GM18951 (cell line): ENCODE data around the gene SLX1A.
"Not testable (repeated sequence)": the region's sequence is repeated elsewhere in the genome, so short reads cannot be mapped to it uniquely, and the experiment has no call there.

ENCODE experiments used
- POLR2A ChIP-seq: IDR thresholded peaks from 4 replicates; pipeline ENCODE4 v1.6.1; 2011; ENCODE audit warnings: mild to moderate bottlenecking; ENCODE audit not compliant: insufficient read length, insufficient read depth; ENCODE audit errors: extremely low read depth
- in situ Hi-C: fragments of 300-500 bp; cut with MboI; formaldehyde crosslinking; loops from one replicate; pipeline ENCODE4 v1.12.0; 2022; ENCODE audit warnings: low sequenced_read_pairs, mixed read lengths, inconsistent platforms; ENCODE audit not compliant: unreplicated experiment

SLX1A gene

DNA sequence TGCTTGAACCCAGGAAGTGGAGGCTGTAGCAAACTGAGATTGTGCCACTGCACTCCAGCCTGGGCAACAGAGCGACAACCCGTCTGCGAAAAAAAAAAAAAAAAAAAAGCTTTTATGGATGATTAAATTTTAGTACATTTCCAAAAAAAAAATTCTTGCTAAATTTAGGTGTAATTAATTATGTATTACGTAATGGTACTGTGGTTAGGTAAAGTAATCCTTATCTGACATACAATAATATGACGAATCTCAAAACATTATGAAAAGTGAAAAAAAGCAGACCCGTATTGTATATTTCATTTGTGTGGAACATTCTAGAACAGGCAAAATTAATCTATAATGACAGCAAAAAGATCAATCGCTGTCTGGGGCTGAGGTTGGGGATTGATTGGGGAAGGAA lies 20.6 kb upstream of the SLX1A start:
- in situ Hi-C loops: no loop called here
- TF ChIP-seq POLR2A: no peak

DNA sequence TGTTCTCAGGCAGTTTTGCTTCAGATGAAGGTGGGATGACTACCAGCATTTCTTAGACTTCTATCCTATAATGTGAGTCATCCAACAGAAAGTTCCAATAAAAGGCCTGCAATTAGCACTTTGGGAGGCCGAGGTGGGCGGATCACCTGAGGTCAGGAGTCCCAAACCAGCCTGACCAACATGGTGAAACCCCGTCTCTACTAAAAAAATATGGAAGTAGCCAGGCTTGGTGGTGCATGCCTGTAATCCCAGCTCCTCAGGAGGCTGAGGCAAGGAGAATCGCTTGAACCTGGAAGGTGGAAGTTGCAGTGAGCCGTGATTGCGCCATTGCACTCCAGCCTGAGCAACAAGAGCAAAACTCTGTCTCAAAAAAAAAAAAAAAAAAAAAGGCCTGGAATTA lies 16.8 kb upstream of the SLX1A start:
- in situ Hi-C loops: not testable (repeated sequence)

DNA sequence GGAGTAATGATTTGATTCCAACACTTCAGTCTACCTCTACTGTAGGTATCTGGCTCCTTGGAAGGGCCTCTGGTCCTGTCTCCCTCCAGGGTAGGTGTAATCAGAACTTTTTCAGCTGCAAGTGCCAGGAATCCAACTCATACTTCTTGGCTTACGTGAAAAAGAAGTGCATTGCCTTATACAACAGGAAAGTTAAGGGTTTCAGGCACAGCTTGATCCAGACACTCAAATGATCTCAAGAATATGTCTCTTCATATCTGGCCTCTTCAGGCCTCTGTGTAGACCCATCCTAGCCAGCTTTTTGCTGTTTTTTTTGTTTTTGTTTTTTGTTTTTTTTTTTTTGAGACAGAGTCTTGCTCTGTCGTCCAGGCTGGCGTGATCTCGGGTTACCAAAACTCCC lies 14.5 kb upstream of the SLX1A start:
- no peak for TF ChIP-seq POLR2A

DNA sequence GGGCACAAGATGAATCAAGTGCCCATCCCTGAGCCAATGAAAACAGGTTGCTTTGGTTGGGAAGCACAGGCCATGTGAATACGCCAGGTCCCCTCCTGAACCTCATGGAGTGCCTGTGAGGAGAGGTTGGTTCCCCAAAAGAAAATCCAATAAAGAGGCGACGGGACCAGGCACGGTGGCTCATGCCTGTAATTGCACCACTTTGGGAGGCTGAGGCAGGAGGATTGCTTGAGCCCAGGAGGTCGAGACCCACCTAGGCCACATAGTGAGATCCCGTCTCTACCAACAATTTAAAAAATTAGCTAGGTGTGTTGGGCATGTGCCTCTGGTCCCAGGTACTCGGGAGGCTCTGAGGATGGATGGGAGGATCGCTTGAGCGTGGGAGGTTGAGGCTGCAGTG lies 13.7 kb upstream of the SLX1A start:
- TF ChIP-seq POLR2A: no peak
- in situ Hi-C loops: no loop called here

More for the DNA sequence above, 14.5 kb upstream of the SLX1A start:
- in situ Hi-C loops: no loop called here

DNA sequence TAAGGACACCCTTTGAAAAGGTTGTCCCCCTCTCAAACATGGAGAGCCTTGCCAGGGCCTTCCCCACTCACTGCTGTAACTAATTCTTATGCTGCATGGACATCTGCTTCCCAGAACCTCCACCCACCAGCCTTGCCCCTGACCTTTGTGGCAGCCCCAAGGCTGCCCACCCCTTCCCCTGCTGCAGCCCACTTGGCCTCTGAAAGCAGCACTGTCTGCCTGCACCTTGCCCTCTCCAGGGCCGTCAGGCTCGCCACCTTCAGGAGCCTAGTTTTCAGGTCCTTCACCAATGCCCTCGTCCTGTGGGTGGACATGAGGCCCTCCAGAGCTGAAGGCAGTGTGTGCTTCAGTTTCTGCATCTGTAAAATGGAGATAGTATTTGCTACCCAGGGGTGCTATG lies 12.9 kb upstream of the SLX1A start:
- TF ChIP-seq POLR2A: no peak
- in situ Hi-C loops: no loop called here

DNA sequence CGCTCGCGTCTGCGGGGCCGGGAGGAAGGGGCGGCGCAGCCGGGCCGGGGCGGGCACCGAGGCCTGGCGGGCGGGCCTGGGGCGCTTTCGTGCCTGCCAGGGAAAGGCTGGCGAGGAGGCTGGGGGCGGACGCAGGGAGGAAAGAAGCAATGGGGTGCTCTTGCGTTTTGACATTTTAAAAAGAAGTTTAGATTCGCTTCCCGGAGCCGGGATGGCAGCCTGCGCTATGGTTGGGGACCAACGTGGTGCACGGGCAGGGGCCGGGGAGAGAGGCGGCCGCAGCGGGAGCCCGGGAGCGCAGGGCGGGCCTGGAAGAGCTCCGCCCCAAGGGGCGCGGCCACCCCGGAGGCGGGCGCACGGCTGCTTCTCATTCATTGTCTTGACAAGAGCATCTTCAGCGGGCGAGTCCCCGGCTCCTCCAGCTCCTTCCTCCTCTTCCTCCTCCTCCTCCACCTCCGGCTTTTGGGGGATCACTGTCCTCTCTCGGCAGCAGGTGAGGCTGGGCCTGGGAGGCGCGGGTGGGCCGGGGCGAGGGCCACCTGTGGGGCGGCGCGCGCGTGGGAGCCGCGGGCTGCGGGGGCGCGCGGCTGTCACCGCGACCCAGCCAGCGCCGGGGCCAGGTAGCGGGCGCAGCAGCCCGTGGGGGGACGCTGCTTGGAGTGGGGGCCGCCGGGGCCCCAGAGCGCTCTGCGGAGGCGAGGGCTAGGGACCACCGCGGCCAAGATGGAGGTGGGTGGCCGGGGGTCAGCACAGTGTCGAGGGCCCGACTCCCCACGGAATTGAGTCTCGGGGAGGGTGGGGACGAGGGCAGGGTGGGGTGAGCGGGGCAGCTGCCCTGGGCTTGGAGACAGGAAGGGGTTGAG lies 10.2 kb upstream of the SLX1A start, which contains the start of gene CORO1A:
TSS of gene CORO1A (plus strand) at position 370 of the 863 bp plus-strand sequence. CDS start 1,608 bp downstream, outside the sequence.
- TF ChIP-seq POLR2A: peak; percentile 96
- in situ Hi-C loops: no loop called here

DNA sequence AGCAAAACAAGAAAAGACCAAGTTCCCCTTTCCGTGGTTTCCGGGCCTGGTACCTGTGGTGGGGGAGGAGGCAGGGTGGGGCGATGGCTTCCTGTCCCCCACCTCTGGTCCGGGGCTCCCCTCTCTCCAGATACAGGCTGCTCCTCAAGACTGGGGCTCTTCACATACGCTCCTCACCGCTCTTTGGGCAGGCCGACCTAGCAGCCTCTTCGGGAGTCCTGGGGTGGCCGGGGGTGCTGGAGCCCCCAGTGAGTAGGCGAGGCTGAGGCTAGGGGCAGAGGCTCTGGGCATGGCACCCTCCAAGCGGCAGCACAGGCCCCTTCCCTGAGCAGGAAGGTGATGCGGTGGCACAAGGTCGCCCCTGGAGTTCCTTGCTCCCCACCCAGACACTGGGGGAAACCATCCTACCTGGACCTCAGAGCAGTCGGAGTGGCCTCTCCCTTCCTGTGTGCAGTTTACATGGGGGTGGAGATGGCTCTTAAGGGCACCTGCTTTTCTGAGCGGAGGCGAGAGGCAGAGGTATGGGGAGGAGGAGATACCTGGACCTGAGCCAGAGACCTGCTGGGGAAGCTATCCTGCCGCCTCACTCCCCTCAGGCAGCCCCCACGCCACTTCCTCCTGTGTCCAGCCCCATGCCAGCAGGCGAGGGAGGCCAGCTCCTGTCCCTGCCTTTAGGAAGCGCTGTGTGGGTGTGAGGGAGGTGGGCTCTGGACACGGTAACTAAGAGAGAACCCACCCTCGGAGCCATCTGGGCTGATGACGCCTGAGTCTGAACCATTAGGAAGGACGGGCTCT lies 9.4 kb upstream of the SLX1A start:
- in situ Hi-C loops: no loop called here
- TF ChIP-seq POLR2A: peak; percentile 68

DNA sequence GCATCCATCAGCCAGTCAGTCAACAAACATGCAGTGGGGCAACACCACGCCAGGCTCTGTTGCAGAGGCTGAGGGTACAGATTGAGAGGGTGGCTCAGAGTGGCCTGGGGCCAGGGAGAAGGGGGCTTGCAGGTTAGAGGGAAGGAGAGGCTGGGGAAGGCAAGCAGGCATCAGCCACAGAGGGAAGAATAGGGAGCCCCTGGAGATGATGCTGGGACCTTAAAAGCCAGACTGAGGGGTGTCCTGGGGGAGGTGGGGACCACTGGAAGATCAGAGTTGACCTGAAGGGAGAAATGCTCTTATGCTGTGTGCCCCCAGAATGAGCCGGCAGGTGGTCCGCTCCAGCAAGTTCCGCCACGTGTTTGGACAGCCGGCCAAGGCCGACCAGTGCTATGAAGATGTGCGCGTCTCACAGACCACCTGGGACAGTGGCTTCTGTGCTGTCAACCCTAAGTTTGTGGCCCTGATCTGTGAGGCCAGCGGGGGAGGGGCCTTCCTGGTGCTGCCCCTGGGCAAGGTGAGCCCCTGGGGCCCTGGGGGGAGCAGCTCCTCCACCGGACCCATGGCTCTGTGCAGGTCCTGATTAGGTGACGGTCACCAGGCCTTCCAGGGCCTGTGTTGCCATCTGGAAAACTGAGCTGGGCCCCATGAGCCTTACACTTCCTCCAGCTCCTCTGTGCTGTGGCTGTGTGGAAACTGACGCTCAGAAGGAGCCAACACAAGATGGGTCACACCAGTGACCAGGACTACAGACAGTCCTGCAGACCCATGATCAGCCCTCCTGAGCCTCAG lies 8.6 kb upstream of the SLX1A start:
- in situ Hi-C loops: no loop called here
- no peak for TF ChIP-seq POLR2A

DNA sequence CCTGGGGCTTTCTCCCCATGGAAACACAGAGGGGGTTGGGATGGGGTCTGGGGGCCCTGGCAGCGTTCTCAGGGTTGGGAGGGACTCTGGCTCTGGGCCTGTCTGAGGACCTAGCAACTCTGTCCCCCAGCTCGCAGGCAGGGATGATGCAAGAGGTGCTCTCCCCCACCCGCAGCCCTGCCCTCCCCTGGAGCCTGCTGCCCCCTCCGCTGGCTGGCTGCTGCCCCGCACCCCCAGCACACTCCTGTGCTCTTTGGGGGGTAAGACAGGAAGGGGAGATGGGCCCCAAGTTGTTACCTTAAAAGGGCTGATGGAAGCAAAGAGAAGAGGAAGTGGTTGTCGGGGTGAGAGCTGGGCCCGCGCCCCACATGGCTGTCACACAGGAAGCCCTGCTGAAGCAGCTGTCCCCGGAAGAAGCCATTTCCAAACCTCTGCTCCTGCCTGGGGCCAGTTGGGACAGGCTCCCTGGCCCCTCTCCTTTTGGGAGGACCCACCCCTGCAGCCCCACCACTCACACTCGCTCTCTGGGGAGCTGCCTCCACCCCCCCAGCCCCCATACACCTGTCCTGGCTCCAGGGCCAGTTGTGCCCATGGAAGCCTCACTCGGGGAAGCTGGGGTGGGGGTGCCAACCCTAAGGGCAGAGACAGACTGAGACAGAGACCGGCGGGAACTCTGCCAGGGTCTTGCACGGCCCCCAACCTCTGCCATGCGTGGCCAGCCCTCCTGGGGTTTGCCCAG lies 7.8 kb upstream of the SLX1A start:
- peak; percentile 62 for TF ChIP-seq POLR2A
- in situ Hi-C loops: no loop called here

DNA sequence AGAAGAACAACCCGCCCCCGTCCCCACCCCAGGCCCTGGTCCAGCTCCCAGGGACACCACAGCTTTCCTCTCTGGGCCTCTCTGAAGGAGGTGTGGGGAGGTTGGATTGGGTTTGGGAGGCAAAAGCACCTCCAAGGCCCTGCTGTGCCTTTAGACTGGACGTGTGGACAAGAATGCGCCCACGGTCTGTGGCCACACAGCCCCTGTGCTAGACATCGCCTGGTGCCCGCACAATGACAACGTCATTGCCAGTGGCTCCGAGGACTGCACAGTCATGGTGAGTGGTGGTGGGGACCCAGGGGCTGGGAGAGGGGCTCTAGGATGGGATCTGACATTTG lies 7.3 kb upstream of the SLX1A start:
- no peak for TF ChIP-seq POLR2A
- in situ Hi-C loops: no loop called here

DNA sequence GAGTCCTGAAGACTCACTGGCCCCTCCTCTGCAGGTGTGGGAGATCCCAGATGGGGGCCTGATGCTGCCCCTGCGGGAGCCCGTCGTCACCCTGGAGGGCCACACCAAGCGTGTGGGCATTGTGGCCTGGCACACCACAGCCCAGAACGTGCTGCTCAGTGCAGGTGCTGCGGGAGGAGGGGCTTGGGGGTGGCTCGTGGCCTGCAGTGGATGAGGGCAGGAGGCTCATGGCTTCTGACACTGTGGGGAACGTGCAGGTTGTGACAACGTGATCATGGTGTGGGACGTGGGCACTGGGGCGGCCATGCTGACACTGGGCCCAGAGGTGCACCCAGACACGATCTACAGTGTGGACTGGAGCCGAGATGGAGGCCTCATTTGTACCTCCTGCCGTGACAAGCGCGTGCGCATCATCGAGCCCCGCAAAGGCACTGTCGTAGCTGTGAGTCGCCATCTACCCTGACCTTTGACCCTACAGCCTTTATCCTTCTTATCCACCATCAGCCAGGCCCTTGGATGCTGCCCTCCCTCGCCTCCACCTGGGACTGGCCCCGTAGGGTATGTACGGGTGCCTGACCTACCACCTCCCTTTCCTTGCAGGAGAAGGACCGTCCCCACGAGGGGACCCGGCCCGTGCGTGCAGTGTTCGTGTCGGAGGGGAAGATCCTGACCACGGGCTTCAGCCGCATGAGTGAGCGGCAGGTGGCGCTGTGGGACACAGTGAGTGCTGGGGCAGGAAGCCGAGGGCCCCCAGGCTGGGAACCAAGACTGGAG lies 6.7 kb upstream of the SLX1A start:
- in situ Hi-C loops: no loop called here

DNA sequence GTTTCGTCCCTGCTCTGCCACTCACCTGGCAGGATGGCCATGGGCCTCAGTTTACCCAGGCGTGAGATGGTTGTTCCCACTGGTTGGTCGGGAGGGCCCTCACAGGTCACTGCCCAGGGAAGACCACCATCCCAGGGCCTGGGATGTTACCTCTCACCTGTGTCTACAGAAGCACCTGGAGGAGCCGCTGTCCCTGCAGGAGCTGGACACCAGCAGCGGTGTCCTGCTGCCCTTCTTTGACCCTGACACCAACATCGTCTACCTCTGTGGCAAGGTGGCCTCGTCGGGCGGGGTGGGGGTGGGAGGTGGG lies 6.2 kb upstream of the SLX1A start:
- in situ Hi-C loops: no loop called here
- no peak for TF ChIP-seq POLR2A

More for the DNA sequence above, 6.7 kb upstream of the SLX1A start:
- TF ChIP-seq POLR2A: peak; percentile 9
